HG02623 (cell line): Measurements from ENCODE around the gene KAT2A.
"Not testable (repeated sequence)": the region's sequence is repeated elsewhere in the genome, so short reads cannot be mapped to it uniquely, and the experiment has no call there.

Experiments used
- ATAC-seq: cut with Tn5 transposase; IDR thresholded peaks from one replicate; pipeline ENCODE4 v1.9.1; 2021; ENCODE audit warnings: moderate library complexity; ENCODE audit not compliant: unreplicated experiment

The KAT2A gene

DNA sequence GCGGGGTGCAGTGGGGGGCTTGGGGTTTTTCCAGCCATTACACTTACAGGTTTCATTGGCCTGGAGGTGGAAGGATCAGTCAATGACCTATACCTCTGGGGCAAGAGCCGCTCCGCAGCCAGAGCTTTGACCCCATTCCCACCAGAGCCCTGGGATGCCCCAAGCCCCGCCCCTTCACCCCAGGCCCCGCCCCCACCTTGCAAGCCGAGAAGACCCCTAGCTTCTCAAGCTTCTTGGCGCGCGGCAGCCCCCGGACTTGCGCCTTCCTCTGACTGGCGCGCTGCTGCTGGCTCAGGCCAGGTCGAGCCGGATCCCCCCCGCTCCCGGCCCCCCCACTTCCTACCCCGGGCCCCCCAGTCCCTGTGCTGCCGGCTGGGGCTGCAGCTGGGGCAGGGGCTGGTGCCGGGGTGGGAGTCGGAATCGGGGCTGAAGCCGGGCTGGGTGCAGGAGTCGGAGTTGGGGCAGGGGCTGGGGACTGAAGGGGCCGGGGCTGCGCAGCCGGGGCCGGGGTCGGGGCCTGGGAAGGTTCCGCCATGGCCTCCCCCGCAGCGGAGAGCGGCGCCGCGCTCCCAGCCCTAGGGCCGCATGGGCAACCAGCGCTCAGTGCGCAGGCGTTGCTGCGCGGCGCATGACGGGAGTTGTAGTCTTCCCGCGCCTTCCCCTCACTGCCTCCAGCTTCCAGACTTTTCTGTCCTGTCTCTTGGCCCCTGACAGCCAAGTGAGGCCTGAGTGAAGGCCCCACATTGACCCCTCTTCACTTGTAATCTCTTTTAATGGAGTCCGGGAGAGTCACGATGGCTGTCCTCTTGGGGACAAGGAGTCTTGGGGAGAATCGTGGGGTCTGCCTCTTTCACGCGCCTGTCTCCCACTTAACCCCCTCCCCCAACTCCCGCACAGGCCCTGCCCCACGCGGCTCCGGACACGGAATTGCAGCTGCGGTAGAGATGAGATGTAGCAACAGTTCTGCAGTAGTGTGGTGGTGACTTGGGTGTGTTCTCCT, at the start of gene KAT2A:
Gene KAT2A (minus strand): TSS at position 598 of the 1,000 bp plus-strand sequence. CDS start 63 bp downstream, at position 535.
- ATAC-seq: peak; percentile 65

DNA sequence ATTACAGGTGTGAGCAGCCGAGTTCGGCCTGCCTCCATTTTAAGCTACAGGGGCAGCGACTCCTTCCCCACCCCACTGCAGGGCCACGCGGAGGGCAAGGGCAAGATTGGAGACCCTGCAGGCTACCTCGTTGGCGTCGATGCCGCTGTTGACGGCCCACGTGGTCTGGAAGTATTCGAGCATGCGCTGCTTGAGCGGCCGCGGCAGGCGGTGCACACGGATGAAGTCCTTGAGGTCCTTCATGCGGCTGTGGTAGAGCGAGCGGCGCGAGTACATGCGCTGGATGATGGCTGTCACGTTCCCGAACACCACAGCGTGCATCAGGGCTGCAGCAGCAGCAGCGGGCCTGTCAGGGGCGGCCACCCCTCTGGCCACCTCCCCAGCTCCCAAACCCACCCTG, 48.2 kb upstream of the KAT2A start:
- no peak for ATAC-seq

DNA sequence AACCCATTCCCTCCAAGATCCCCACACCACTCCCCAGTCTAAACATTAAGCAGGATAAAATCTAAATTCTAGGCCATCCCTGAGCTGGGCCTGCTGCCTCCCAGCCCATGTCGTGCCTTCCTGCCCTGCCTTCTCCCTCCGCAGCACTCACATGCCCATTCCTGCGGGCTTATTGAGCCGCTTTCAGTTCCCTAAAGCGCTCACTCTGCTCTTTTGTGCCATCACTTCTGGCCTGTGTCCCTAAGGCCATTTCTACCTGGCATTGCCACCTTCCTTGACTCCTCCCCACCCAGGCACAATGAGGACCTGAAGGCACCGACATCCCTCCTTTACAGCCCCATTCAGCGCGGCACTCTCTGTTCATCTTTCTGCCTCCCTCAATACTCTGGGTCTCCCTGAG, 46.6 kb upstream of the KAT2A start:
- ATAC-seq: no peak

DNA sequence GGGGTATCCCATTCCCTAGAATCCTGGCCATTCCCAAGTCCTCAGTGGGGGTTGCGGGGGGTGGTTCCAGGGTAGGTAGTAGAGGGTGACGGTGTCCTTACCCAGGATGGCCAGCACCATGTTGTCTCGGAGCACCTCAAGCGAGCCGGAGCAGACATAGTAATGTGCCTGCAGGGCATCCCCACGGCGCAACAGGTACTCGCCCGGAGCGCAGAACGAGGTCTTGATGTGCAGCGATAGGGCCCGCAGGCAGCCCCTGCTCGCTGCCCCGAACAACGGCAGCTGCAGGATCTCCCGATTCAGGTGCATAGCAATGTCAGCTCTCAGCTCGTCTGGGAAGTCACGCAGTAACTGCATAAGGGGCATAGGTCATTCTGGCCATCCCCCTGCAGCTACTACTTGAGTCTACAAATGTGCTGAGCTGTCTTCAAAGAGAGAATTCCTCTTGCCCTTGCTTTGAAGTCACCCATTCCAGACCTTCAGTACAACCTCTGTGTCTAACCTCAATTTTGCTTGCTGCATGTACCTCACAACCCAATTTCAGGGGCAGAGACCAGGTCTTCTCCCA, 45.1 kb upstream of the KAT2A start:
- ATAC-seq: no peak

DNA sequence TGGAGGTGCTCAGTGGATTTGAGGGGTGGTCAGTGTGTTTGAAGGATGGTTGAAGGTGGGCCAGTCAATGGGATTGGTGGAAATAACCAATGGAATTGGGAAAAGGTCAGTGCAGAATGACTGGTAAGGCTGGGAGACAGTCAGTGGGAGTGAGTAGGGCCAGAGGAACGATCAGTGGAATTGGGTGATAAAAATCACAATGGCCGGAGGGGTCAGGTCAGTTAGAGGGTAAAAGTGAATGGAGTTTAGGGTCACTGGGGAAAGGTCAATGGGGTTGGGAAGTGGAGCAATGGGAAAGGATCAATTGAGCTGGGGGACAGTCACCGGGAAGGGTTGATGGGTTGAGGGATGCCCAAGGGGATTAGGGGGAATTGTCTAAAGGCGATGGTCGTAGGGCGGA, 44.6 kb upstream of the KAT2A start:
- ATAC-seq: no peak

DNA sequence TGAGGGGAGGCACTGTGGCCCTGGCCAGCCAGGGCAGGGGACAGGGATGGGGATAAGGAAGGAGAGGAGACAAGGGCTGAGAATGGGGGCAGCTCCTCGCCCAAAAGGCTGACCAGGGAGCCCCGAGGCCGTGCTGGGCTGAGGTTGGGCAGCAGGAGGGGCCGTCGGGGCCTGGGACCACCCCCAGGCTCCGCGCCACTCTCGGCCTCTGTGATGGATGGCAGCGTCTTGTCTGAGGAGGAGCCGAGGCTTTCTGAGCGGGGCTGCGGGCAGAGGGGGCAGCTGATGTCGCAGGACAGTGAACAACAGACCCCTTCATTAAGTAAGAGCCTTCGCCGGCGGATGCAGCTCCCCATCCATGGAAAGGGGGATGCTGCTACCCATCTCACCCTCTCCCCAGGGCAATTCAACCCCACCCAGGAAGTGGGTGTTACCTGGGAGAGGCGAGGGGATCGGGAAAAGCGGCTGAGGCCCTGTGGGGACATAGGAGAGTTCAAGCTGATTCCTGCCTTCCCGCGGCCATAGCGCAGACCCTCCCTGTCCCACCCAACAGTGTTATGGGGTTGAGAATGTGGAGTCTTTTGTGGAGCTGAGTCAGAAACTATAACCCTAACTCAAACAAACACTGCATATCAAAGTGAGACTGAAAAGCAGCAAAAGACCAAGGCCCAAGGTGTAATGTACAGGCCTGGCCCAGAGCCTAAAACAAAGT, 42.7 kb upstream of the KAT2A start:
- no peak for ATAC-seq

DNA sequence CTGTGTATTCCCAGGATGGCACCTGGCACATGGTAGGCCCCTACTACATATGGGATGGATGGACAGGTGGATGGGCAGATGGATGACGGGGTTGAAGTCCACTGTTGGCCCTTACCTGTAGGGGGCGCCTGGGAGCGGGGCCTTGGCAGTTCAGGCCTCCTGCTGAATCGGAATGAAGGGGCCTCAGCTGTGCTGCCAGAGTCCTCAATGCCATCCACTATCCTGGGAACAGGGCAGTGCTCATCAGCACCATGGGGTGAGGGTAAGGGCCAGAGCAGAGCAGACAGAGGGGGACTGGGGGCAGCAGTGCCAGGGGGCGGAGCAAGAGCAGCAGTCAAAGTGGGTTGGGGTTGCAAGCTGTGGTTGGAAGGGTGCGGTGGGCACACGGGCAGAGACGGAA, 41.9 kb upstream of the KAT2A start:
- ATAC-seq: no peak

DNA sequence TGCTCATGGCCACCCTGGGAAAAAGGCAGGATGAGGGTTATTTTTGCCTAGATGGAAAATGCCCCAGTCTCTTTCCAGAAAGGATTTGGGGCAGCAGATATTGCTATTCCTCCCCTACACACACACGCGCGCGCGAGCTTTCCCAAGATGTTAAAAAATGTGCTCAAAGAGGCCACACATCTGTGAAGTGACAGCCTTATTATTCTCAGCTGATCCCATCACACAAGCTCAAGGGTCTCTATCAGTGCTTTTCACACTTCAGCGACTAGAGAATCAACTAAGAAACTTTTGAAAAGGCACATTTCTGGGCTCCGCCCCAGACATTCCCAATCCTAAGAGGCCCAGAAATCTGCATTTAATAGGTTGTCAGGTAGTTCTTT, 39.4 kb upstream of the KAT2A start:
- no peak for ATAC-seq

DNA sequence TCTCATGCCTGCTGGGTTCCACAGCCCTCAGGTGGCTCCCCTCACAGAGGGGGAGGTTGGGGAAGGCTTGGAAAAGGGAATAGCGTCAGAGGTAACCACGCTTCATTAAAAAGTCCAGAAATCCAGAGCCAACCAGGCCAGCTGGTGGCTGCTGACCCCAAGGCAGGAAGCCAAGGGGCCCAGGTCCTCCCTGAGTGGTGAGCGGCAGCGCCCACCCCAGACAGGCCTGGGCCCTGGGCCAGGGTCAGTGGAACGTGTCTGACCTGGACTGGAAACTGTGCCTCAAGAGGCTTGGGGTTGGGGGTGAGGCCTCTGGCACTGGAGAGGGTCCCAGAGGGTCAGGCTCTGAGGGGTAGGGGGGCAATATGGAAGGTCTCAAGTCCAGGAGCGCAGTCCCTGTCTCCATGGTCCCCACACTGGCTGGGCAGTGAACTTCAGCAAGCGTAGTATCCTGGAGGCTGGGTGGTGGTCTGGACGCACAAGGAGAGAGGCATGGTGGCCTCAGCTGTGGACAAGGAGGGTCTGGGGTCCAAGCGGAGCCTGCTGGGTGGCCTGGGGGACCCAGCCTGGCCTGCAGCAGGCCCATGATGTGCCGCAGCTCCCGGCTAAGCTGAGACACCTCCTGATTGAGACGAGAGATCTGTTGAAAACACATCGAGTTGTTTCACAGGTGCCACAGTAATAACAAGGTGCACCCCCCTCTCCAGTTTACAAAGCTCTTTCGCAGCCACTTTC, 38.8 kb upstream of the KAT2A start:
- no peak for ATAC-seq

DNA sequence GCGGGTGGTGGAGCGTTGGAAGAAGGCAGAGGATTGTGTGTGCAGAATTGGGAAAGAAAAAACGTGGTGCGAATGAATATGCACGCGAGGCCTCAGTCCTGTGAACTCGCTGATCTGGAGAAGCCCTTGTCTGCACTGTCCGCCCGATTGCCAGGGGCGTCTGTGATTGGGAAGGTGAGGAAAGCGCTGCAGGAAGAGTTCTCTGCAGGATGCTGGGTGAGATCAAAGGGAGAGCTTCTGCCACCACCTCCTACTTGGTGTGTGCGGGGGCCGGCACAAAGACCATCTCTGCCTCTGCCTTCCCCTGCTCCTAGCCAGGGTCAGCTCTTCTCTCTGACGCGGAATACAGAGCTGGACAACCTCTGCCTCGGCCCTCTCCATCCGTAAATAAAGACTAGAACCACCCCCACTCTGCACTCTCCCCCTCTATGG, 34.5 kb upstream of the KAT2A start:
- no peak for ATAC-seq

DNA sequence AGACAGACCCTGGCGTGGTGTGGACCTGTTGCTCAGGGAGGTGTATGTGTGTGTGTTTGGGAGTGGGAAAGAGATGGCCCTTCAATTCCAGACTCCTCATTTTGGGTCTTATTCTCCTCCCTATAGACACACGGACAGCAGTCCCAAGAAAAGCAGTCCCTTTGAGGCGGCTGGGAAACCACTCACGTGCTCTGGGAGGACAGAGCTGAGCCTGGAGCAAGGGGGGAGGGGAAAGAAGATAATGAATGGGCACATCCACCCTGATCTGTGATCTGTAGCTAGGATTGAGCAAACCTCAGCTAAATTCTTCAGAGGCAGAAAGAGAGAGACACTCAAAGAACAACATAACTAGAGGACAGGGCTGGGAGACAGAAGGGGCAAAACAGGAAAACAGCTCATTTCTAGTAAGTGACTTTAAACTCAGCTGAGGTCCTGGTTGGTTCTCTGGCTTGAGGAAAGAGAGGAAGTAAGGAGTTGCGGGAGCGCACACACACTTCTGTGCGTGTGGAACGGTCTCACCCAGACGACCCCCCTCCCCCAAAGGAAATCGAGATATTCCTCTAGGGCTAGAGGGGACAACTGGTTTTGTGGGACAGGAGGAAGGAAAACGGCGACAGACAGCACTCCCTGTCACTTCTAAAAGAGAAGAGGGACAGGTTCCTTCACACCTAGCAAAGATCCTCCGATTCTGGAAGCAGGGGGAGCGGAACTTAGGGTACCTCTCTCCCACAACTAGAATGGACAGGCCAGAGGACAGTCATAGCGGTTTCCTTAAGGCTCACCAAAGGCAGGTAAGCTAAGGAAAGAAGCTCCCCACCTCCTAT, 33.0 kb upstream of the KAT2A start:
- no peak for ATAC-seq

DNA sequence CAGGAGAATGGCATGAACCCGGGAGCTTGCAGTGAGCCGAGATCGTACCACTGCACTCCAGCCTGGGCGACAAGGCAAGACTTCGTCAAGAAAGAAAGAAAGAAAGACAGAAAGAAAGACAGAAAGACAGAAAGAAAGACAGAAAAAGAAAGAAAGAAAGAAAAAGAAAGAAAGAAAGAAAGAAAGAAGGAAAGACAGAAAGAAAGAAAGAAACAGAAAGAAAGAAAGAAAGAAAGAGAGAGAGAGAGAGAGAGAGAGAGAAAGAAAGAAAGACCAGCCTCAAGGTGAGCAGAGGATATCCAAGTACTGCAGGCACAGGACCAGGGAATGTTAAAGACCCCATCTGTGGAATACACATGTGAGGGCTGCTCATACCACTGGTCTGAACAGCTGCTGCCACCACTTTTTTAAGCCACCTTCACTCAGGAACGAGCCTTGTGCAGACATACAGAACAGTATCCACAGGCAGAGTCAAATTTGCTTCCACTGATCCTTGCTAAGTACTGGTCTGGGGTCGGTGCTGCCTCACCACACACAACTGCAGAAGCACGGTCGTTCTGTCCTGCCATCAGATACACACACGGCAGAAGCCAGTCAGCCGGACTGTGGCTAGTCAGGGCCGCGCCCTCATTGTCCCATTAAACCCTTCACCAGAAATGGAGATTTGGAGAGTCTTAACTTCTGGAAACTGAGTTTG, 25.9 kb upstream of the KAT2A start:
- no peak for ATAC-seq

DNA sequence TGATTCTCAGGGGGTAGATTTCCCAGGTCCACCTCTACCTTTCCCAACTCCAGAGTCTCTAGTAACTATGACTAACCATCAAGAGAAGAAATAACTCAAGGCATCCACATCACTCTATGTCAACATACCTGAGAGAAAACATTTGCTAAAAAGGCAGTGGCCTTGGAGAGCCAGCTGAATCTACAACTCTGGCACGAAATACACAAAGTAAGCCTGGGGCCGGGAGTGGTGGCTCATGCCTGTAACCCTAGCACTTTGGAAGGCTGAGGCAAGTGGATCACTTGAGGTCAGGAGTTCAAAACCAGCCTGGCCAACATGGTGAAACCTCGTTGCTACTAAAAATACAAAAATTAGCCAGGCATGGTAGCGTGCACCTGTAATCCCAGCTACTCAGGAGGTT, 22.0 kb upstream of the KAT2A start:
- not testable (repeated sequence) for ATAC-seq

DNA sequence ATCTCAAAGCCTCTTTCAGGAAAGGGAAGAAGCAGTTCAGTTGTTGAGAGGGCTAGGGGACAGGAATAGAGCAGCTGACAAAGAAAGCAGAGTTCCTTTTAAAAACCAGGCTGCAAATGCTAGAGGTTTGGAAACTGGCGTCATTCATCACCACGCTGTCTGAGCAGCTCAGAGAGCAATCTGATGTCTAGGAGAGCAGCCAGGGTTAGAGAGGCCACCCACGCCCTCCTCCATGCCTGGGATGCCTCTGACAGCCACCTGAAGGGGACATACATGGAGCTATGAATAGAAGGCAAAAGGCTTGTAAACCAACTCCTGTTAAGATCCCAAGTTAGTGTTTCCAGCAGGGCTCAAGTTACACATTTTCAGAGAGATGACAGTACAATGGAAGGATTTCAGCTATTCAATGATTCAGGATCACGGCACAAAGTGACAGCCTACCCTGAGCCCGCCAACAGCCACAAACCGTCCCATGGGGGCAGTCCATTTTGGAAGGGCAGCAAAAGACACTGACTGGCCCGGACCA, 21.3 kb upstream of the KAT2A start:
- ATAC-seq: no peak

DNA sequence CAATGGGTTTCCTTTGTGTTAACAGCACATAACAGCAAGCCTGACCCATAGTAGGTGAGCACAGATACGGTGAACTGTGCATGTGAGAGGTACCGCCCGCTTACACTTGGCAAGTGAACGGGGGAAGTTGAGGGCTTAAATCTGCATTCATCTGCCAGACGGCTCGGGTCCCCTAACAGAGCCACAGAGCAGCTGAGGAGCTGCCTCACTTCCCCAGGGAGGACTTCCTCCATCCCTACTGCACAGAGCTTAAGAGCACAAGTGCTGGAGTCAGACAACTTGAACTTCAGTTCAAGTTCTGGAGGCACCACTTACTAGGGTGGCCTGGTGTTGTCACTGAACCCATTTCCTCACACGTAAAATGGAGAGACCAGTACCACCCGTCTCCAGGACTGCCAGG, 20.2 kb upstream of the KAT2A start:
- ATAC-seq: no peak

DNA sequence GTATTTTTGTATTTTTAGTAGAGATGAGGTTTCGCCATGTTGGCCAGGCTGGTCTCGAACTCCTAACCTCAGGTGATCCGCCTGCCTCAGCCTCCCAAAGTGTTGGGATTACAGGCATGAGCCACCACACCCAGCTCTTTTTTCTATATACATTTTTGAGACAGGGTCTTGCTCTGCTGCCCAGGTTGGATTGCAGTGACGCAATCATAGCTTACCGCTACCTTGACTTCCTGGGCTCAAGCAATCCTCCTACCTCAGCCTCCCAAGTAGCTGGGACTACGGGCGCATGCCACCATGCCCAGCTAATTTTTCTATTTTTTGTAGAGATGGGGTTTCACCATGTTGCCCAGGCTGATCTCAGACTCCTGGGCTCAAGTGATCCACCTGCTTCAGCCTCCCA, 19.5 kb upstream of the KAT2A start:
- ATAC-seq: not testable (repeated sequence)

DNA sequence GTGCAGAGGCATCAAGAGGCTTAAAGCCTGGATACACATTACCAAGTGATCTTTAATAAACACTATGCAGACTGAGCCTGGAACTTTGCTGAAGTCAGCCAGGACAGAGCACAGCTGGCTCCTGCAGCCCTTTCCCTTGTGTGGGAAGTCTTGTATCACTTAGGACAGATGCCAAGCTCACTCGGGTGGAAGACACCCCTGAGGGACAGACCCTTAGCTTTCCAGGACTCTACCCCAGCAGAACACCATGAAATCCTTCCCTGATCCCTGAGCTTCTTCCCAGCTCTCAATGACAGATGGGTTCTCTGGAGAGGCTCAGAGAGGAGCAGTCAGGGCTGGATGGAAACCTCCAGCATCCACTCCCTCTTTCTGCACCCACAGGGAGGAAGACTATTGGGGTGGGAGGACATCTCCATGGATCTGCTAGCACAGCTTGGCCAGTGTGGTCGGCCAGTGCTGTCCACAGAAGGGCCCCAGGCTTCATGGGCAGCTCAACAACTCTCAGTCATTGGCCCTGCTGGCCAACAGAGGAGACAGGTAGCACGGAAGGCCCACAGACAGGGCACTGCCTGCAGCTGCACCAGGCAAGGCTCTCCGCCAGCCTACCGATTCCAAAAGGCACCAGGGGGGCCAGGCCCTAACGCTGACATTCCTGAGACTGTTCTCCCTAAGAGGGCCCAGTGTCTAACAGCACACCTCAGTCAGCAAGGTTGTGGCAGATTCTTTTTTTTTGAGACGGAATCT, 17.8 kb upstream of the KAT2A start:
- ATAC-seq: no peak

DNA sequence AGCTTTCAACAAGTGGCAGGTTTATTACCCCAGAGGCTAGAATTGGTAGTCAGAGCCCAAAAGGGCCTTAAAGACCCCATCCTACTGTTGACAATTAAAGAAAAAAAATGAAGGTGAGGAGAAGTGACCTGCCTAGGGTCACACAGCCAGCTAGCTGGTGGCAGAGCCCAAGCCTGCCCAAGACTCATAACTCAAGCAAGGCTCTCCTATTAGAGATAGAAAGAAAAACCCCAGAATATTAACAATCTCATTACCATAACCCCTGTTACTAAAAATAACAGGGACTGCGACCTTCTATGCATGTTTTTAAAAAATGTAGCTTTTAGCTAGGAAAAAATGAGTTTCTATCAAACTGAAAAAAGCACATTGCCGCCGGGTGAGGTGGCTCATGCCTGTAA, 15.5 kb upstream of the KAT2A start:
- ATAC-seq: no peak
